ENCODE data around the gene KDM3A.
"Not testable (repeated sequence)": the region's sequence is repeated elsewhere in the genome, so short reads cannot be mapped to it uniquely, and the experiment has no call there.

Gene KDM3A

DNA sequence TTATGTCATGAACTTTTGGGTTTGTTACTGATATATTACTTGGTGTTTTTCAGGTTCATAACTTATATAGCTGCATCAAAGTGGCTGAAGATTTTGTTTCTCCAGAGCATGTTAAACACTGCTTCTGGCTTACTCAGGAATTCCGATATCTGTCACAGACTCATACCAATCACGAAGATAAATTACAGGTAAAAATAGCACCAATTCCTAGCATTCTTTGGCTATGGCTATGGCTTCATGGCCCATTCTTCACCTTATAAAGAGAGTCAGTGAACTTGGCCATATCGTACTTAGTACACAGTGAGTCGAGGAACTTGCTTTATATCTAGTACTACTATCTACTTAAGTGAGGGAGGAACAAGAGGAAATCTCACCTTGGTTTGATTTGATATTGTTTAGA is 49.9 kb downstream of the KDM3A start:
- TF ChIP-seq, protein P1, sequence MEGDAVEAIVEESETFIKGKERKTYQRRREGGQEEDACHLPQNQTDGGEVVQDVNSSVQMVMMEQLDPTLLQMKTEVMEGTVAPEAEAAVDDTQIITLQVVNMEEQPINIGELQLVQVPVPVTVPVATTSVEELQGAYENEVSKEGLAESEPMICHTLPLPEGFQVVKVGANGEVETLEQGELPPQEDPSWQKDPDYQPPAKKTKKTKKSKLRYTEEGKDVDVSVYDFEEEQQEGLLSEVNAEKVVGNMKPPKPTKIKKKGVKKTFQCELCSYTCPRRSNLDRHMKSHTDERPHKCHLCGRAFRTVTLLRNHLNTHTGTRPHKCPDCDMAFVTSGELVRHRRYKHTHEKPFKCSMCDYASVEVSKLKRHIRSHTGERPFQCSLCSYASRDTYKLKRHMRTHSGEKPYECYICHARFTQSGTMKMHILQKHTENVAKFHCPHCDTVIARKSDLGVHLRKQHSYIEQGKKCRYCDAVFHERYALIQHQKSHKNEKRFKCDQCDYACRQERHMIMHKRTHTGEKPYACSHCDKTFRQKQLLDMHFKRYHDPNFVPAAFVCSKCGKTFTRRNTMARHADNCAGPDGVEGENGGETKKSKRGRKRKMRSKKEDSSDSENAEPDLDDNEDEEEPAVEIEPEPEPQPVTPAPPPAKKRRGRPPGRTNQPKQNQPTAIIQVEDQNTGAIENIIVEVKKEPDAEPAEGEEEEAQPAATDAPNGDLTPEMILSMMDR (IDR thresholded peaks at IDR 0.05; ENCODE audit: unreplicated experiment in 3 of 3) = no peak
- Mint-ChIP-seq H3K36me3 (ENCODE audit: low read depth) (peaks cover 98% of the 10 kb centered on the region), H3K4me3 (no peak overlapping the region), H3K9me3 (peaks cover 5% of the 10 kb centered on the region), H3K27me3 (ENCODE audit: low read depth) (no peaks in the 10 kb centered on the region), H3K4me1 (peaks cover 41% of the 10 kb centered on the region), H3K27ac (peak overlapping the region; percentile 63 to 73 (median 64))

DNA sequence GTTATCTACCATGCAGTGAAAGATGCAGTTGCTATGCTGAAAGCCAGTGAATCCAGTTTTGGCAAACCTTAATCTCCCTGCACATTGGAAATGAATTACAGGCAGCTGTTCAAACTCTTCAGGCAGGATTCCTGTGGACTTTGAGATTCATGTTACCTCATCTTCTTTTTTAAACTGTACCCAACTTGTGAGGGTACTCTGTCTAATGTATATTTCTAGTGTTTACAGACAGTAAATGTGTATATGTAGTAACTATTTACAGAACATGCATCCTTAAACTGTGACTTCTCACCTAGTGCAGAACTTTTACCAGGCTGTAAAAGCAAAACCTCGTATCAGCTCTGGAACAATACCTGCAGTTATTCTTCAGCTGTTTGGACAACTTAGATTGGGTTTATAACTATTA is 50.9 kb downstream of the KDM3A start:
- Mint-ChIP-seq H3K27me3 (ENCODE audit: low read depth) (no peaks in the 10 kb centered on the region), H3K9me3 (peaks cover 5% of the 10 kb centered on the region), H3K27ac (peak overlapping the region; percentile 40 to 73 (median 64)), H3K36me3 (ENCODE audit: low read depth) (peaks cover 98% of the 10 kb centered on the region), H3K4me3 (no peak overlapping the region), H3K4me1 (peaks cover 41% of the 10 kb centered on the region)
- TF ChIP-seq, protein P1 (IDR thresholded peaks at IDR 0.05; ENCODE audit: unreplicated experiment in 3 of 3) = no peak

DNA sequence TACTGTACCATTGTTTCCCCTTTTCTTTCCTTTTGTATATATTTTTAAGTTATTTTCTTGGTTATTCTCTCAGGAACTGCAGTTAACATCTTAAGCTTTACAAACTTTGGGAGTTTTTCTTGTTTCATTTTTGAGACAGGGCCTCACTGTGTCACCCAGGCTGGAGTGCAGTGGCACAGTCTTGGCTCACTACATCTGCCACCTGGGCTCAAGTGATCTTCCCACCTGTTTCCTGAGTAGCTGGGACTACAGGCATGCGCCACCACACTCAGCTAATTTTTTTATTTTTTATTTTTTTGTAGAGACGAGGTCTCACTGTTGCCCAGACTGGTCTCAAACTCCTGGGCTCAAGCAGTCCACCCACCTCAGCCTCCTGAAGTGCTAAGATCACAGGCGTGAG is 55.2 kb downstream of the KDM3A start:
- Mint-ChIP-seq H3K4me1 (peaks cover 18% of the 10 kb centered on the region), H3K36me3 (ENCODE audit: low read depth) (peaks cover 98% of the 10 kb centered on the region), H3K9me3 (peaks cover 35% of the 10 kb centered on the region)
- not testable (repeated sequence) for H3K27ac Mint-ChIP-seq; H3K27me3 Mint-ChIP-seq (ENCODE audit: low read depth); H3K4me3 Mint-ChIP-seq

DNA sequence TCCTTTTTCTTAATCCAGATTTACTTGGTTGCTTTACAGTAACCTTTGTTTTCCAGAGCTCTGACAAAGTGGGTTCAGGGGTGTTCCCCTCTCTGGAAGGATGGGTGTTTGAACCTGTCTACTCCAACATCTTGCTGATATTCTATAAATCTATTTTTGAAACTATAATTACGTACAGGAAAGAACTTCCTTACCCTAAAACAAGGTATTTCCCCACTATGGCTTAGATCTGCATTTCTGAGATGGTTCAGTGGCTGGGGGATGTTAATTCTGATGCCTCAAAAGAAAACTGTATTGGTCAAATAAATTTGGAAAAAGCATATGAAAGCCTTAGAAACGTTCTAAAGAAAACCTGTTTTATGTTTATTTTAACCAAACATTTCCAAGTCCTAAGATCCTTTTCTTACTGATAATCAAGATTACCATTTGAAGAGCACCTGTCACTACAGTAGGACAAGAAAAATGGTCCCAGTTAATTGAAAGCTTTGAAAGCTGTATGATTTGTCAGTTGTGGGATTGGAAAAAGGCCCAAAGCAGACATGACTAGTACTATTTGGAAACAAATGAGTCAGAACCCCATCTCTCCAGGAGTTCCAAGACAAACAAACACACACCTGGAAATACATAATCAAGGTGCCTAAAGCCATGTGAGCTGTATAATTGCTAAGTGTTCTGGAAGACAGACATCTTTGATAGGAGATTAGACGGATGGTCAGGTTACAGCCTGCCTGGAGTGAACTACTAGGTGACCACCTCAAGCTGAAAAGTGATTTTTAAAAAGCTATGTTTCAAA is 57.5 kb downstream of the KDM3A start:
- no peak overlapping the region for H3K27ac Mint-ChIP-seq
- no peaks in the 10 kb centered on the region for H3K27me3 Mint-ChIP-seq (ENCODE audit: low read depth)
- H3K4me3 Mint-ChIP-seq = no peak overlapping the region
- H3K9me3 Mint-ChIP-seq = peaks cover 39% of the 10 kb centered on the region
- TF ChIP-seq, protein P1 (IDR thresholded peaks at IDR 0.05; ENCODE audit: unreplicated experiment in 3 of 3) = no peak
- peaks cover 7% of the 10 kb centered on the region for H3K4me1 Mint-ChIP-seq
- H3K36me3 Mint-ChIP-seq (ENCODE audit: low read depth) = peaks cover 100% of the 10 kb centered on the region

DNA sequence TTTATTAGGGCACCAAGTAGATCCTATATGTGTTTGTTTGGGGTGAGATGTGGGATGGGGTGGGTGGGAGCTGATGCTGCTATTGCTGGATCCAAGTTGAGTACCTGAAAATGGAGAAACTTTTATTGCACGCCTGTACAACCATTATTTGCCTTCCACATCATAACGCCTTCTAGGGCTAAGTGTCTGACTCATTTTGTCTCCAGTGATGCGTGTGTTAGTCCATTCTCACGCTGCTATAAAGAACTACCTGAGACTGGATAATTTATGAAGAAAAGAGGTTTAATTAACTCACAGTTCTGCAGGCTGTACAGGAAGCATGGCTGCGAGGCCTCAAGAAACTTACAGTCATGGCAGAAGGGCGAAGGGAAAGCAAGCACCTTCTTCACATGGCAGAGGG is 58.2 kb downstream of the KDM3A start:
- H3K36me3 Mint-ChIP-seq (ENCODE audit: low read depth) = peaks cover 99% of the 10 kb centered on the region
- peaks cover 5% of the 10 kb centered on the region for H3K4me1 Mint-ChIP-seq
- TF ChIP-seq, protein P1 (IDR thresholded peaks at IDR 0.05; ENCODE audit: unreplicated experiment in 3 of 3) = no peak
- H3K4me3 Mint-ChIP-seq = no peak overlapping the region
- H3K27me3 Mint-ChIP-seq (ENCODE audit: low read depth) = no peaks in the 10 kb centered on the region
- H3K9me3 Mint-ChIP-seq = peaks cover 39% of the 10 kb centered on the region
- H3K27ac Mint-ChIP-seq = no peak overlapping the region

DNA sequence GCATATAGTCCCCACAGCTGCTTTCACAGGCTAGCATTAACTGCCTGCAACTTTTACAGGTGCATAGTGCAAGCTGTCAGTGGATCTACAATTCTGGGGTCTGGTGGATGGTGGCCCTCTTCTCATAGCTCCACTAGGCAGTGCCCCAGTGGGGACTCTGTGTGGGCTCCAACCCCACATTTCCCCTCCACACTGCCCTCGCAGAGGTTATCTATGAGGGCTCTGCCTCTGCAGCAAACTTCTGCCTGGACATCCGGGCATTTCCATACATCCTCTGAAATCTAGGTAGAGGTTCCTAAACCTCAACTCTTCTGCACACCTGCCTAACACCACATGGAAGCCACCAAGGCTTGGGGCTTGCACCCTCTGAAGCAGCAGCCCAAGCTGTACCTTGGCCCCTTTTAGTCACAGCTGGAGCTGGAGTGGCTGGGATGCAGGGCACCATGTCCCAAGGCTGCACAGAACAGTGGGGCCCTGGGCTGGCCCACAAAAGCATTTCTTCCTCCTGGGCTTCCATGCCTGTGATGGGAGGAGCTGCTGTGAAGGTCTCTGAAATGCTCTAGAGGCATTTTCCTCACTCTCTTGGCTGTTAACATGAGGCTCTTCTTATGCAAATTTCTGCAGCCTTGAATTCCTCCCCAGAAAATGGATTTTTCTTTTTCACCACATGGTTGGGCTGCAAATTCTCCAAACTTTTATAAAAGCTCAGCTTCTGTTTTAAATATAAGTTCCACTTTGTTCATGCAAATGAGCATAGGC is 59.3 kb downstream of the KDM3A start:
- H3K4me3 Mint-ChIP-seq = no peak overlapping the region
- H3K27ac Mint-ChIP-seq = no peak overlapping the region
- TF ChIP-seq, protein P1 (IDR thresholded peaks at IDR 0.05; ENCODE audit: unreplicated experiment in 3 of 3) = no peak
- no peaks in the 10 kb centered on the region for H3K27me3 Mint-ChIP-seq (ENCODE audit: low read depth)
- no peaks in the 10 kb centered on the region for H3K4me1 Mint-ChIP-seq
- peaks cover 97% of the 10 kb centered on the region for H3K36me3 Mint-ChIP-seq (ENCODE audit: low read depth)
- H3K9me3 Mint-ChIP-seq = peaks cover 38% of the 10 kb centered on the region

Data from nephron (organoid).